HG02870 (cell line): ENCODE measurements around the gene WFDC6.

ENCODE experiments used
- ATAC-seq: cut with Tn5 transposase; IDR thresholded peaks from one replicate; pipeline ENCODE4 v1.9.1; 2021; ENCODE audit warnings: mild to moderate bottlenecking, moderate library complexity; ENCODE audit not compliant: unreplicated experiment

The WFDC6 gene

DNA sequence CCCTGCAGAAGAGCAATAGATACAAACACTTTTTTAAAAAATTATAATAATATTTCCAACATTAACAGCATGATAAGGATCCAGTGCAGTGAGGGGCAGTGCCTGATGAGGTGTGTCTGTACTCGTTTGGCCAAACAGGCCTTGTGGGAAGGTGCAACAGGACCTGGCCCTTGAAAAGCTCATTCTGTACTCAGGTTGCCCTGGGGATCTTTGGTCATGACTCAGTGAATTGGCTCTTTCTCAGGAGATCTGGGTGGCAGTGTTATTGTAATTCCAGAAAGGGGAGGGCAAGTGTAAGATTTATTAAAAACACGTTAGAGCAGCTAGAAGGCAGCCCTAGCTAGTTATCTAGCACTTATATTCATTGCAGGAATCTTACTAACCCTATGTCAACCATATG, 21.0 kb downstream of the WFDC6 start:
- ATAC-seq, result no peak

GRCh38 chr20:45515147-45515913, 24.0 kb downstream of the WFDC6 start, which contains the start of gene SPINT3:
TSS of gene SPINT3 (minus strand) at chr20:45515622. CDS start at chr20:45515608, 14 bp downstream.
- no peak for ATAC-seq

- ATAC-seq, result no peak
Observed at GRCh38 chr20:45510242-45510862, 28.9 kb downstream of the WFDC6 start.

- ATAC-seq, result no peak
Observed at GRCh38 chr20:45509091-45509490, 30.2 kb downstream of the WFDC6 start.

GRCh38 chr20:45508068-45508886, 31.0 kb downstream of the WFDC6 start:
- ATAC-seq, result no peak

DNA sequence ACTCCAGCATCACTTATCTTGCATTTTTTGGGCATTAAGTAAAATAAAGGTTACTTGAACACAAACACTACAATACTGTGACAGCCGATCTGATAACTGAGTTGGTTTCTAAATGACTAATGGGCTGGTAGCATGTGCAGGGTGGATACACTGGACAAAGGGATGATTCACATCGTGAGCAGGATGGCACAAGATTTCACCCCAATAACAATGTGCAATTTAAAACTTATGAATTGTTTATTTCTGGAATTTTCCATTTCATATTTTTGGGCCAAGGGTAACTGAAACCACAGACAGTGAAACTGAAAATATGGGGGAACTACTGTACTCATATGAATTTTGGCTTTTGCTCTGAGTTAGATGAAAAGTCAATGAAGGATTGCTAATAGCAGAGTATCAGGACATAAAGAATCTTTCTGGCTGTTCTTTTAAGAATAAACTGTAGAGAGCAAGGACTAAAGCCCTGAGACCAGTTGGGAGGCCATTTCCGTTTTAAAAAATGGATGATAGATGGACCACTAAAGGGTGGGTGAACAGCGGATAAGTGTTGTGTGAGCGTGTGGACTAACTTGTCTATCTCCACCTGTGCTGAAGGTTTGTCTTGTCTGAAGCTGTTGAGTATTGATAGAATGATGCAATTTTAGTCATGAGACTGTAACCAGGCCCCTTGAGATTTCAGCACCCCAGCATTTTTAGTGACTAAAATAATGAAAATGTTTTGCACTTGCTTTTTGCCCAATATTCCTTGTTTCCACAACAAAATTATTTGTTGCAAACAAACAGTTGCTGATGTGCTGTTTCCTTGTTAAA, 32.1 kb downstream of the WFDC6 start:
- ATAC-seq, result no peak

DNA sequence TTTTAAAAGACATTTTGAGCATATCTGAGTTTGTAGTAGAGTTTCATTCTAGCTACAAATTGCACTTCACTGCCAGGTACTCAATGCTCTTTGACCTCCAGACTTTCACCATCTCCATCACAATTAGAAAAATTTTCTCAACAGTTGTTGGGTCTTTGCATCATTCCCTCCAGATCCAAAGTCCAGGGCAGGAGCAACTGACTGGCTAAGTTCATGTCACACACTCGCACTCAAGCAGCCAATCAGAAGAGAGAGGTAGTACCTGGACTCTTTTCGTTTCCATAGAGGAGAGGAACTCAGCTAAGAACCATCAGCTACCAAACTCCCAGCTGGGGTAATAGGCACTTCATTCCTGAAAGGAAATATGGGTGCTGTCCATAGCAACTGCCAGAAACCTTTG, 32.9 kb downstream of the WFDC6 start:
- ATAC-seq, result no peak

GRCh38 chr20:45503403-45503802, 35.9 kb downstream of the WFDC6 start:
- ATAC-seq, result no peak

- no peak for ATAC-seq
Observed at GRCh38 chr20:45502561-45502960, 36.7 kb downstream of the WFDC6 start.

GRCh38 chr20:45501600-45501999, 37.7 kb downstream of the WFDC6 start:
- no peak for ATAC-seq

GRCh38 chr20:45500022-45500421, 39.3 kb downstream of the WFDC6 start:
- ATAC-seq, result no peak

GRCh38 chr20:45497971-45498494, 41.2 kb downstream of the WFDC6 start:
- no peak for ATAC-seq

- ATAC-seq, result no peak
Observed at GRCh38 chr20:45496166-45496565, 43.1 kb downstream of the WFDC6 start.

DNA sequence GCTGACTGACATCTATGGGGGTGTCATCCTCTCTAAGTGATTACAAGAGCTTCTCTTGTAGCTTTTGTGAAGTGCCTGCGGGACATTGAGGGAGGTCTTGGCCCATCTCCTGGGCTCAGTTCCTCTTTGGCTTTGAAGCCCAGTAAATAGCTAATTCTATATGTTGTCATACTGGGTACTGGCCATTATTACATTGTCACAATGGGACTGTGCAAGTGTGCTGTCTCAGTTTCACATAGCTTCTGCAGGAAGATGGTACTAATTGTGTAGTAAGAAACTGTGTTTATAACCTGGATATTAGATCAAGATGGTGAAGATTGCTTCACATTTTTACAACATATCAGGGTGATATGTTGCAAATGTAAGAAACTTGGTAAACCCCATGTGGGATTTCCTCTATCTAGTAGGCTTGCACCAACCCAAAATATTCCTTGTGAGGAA, 43.8 kb downstream of the WFDC6 start:
- no peak for ATAC-seq

DNA sequence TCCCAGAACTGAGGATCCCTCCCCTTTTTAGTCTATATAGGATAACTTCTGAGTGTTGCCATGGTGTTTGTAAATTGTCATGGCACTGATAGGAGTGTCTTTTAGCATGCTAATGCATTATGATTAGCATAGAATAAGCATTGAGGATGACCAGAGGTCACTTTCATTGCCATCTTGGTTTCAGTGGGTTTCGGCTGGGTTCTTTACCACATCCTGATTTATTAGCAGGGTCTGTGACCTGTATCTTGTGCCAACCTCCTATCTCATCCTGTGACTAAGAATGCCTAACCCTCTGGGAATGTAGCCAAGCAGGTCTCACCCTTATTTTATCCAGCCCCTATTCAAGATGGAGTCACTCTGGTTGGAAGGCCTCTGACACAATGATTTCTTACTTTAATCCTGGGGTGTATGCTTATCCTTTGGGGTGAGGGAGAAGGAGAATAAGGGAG, 50.2 kb downstream of the WFDC6 start:
- ATAC-seq, result no peak

- no peak for ATAC-seq
Observed at GRCh38 chr20:45487231-45487635, 52.0 kb downstream of the WFDC6 start.

DNA sequence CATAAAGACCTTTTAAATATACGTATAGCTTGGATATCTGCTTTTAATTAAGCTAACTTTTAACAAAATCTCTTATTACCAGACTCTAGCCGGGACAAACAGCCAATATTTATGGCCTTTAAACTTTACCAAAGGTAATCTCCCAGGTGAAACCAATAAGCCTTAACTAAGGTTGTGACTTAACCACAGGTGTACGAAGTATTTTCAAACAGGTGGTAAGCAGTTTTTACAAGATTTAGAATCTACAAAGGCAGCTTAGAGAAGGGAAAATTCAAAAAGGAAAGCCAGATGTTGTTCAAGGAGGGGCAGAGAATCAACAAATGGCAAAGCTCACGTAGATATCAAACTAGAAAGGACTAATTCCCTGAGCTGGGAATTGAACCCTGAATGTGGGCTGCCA, 53.9 kb downstream of the WFDC6 start:
- ATAC-seq, result no peak

- ATAC-seq, result no peak
Observed at GRCh38 chr20:45484676-45485075, 54.6 kb downstream of the WFDC6 start.
